CD4-positive, alpha-beta T cell treated with Interleukin-4 for 1 hour (primary cell): Measurements from ENCODE around the gene OLAH.

Experiments
- DNase-seq, 2 donors: peaks; one replicate each; pipeline ENCODE4 v3.0.0-alpha.2; 2020 to 2022

OLAH gene

GRCh38 chr10:15072358-15072757 is 28.6 kb downstream of the OLAH start:
- no peak for DNase-seq

DNA sequence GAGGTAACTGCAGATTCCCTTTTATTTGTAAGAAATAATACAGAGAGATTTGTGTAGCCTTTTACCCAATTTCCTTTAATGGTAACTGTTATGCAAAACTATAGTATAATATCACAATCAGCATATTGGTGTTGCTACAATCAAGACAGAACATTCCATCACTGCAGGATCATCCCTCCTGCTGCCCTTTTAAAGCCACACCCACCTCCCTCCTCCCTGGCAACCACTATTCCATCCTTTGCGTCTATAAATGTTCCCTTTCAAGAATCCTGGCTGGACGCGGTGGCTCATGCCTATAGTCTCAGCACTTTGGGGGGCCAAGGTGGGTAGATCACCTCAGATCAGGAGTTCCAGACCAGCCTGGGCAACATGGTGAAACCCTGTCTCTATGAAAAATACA is 31.7 kb downstream of the OLAH start:
- DNase-seq, result no peak

DNA sequence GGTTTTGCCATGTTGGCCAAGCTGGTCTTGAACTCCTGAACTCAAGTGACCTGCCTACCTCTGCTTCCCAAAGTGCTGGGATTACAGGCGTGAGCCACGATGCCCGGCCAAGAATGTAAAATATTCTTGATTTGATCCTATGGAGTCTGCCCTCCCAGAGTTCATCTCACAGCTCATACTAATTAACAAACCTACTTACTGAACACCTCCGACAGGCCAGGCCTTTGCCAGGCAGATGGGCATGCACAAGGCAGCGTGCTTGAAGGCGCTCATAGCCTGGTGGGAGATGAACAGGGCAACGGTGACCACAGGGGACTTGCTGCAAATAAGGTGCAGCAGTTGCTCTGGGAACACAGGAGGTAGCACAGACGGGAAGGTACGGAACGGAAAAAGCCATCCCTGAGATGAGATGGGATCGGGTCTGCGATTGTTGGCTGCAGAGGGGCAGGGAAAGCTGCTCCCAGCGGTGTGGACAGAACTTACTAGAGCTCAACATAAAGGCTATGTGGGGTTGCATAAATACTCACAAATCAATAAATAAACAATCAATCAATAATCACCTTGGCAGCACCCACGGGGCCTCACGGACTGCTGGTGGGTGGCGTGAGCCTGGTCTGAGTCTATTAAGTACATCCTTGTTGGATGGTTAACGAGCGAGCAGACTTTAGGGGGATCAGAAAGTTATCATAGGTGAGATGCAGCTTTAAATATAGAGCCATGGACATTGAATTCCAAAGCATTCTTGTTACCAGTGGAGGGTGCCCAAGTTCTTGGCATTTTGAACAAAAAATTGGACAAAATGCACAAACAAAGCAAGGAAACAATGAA is 40.1 kb downstream of the OLAH start:
- DNase-seq, result no peak

DNA sequence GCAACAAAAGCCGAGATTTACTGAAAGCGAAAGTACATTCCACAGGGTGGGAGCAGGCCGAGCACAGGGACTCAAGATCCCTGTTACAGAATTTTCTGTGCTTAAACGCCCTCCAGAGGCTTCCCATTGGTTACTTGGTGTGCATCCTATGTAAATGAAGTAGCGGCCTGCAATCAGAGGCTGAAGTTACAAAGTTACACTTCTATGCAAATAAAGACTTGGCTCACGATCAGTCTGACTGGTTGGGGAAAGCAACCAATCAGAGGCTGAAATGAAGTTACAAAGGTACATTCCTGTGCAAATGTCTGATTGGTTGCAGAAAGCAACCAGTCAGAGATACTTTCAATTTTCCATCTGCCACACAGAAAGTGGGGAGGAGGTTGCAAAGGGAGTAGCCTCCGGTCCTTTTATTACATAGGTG is 40.8 kb downstream of the OLAH start:
- peak; percentile 20 to 75 for DNase-seq

DNA sequence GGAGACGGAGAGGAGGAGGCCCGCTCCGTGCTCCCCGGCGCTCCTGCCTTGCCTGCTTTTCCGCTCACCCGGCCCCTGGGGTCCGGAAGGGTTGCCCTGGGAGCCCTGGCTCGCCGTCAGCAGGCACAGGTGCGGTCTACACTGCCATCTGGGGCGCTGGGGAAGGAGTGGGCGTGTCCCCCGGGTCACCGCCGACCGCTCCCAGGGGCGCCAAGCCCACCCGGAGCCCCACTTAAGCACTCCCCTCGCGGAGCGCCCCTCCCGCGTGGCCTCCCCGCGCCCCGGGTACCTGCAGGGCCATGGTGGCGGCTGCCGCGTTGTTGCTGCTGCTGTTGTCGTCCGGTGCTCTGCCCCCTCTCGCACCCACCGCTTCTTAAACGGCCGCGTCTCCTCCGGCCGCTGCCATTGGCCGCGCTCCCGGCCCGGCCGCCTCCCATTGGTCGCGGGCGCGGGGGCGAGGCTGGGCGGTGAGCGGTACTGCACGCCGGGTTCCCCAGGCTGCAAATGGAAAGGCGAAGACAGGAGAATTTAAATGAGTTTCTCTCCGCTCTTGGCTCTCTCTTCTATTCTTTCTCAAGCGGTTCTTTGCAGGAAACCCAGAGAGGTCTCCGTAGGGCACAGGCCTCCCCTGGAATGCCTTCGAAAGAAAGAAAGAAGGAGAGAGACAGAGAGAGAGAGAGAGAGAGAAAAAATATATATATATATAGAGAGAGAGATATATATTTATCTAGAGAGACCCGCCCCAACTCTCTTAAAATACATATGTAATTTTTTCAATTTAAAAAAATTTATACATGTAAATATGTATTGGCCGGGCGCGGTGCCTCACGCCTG is 44.9 kb downstream of the OLAH start, which contains the start of gene ACBD7:
ACBD7 (minus strand) TSS at position 349 of the 834 bp plus-strand sequence; CDS start at position 301, 48 bp downstream.
- DNase-seq, result peak; percentile 75 to 79

- DNase-seq, result no peak
Observed at GRCh38 chr10:15091418-15091817, 47.7 kb downstream of the OLAH start.

GRCh38 chr10:15092855-15093408 is 49.2 kb downstream of the OLAH start:
- no peak for DNase-seq

GRCh38 chr10:15096661-15097010 is 52.9 kb downstream of the OLAH start:
- DNase-seq, result no peak

DNA sequence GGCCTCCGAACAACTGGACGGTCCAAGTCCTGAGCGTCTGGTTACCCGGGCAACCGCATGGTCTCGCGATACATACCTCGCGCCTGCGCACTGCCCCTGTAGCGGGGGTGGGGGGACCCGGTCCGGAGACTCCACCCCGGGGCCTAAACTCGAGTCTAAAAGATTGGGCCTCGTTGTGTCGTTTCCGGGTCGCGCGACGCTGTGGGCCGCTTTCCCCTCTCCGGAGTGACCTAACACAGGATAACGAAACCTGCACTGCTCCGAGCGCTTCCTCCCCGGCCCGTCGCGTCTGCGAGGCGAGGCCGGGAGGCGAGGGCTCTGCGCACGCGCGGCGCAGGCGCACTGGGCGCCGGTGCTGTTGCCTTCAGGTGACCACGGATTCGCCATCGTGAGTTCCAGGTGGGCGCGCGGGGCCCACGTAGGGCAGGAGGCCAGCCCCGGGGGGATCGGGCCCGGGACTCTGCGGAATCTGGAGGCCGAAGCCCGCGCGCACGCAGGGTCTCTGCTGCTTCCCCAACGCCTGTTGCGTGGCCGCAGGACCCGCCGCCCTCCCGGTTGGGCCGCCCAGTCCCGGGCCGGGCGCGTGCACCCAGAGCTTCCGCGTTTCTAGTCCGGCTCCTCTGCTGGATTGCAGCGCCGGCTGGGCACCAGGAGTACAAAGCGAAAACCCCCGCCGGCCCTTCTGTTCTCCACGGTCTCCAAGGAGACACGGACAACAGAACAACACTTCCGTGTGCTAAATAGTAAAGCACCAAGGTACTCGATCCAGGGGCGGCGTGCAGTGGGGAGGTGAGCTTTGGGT is 53.5 kb downstream of the OLAH start, which contains the start of gene RPP38:
RPP38 (plus strand) TSS at position 345 of the 802 bp plus-strand sequence. CDS start 5,960 bp downstream, outside the sequence.
- DNase-seq, result peak; percentile 94

DNA sequence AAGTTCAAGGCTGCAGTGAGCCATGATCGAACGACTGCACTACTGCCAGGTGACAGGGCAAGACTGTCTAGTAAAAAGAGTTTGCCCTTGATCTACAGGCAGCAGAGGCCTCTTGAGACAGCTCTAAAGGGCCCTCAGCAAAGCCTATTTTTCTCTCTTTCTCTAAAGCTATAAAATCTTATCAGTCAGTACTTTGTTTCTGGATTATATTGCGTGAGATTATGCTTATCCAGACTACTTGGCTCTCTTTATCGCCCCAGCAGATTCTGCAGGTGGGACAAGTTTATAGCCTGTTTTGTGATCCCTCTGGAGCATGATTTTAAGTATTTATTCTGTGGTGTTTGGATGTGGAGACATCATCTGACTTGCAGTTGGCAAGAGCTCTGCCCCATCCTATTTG is 56.1 kb downstream of the OLAH start:
- no peak for DNase-seq

DNA sequence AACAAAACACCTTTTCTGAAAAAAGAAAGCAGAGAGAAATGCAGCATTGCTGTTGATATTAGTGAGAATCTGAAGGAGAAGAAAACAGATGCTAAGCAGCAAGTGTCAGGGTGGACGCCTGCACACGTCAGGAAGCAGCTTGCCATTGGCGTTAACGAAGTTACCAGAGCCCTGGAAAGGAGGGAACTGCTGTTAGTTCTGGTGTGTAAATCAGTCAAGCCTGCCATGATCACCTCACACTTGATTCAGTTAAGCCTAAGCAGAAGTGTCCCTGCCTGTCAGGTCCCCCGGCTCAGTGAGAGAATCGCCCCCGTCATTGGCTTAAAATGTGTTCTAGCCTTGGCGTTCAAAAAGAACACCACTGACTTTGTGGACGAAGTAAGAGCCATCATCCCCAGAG is 59.8 kb downstream of the OLAH start:
- no peak for DNase-seq

- peak; percentile 68 to 73 for DNase-seq
Observed at GRCh38 chr10:15106352-15107013, 62.7 kb downstream of the OLAH start.

- no peak for DNase-seq
Observed at GRCh38 chr10:15112657-15113056, 68.9 kb downstream of the OLAH start.

GRCh38 chr10:15113766-15114165 is 70.0 kb downstream of the OLAH start:
- DNase-seq, result no peak

GRCh38 chr10:15116225-15116624 is 72.5 kb downstream of the OLAH start:
- no peak for DNase-seq

GRCh38 chr10:15118615-15119014 is 74.9 kb downstream of the OLAH start:
- no peak for DNase-seq

DNA sequence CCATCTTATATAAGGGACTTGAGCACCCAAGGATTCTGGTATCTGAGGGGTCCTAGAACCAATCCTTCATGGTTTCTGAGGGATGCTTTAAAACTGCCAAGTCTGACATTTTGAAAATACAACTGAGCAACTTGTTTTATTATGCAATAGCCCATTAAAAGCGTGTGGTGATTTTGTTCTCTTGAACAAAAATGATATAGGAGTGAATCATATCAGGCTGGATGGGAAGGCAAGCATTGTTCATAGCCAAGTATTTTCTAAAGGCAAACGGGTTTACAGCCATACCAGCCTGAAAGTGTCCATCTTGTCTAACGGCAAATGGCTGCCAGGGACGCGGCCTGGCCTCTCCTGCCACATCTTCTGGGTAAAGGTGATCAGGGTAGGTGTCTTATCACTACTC is 76.8 kb downstream of the OLAH start:
- DNase-seq, result no peak

DNA sequence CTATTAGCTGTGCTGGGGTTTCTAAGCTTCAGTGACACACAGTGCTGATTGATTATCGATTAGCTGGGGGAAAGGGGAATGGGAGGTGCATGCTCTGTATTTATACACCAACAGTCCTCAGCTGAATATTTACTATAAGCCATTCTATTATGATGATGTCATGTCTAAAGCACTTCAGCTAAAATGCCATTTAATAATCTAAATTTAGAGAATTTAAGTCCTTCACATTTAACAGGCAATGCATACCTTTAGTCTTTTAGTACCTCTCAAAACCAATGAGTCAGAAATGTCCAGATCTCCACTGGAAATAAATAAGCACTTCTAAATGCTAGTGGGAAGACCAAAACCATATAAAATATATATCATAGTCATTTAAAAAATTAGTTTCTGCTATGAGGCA is 78.0 kb downstream of the OLAH start:
- DNase-seq, result no peak

- no peak for DNase-seq
Observed at GRCh38 chr10:15122477-15123030, 78.8 kb downstream of the OLAH start.
